HG03095 (cell line): ENCODE measurements around the gene COL5A1.
"Not testable (repeated sequence)": the region's sequence is repeated elsewhere in the genome, so short reads cannot be mapped to it uniquely, and the experiment has no call there.

Source experiments
- ATAC-seq: cut with Tn5 transposase; IDR thresholded peaks from one replicate; pipeline ENCODE4 v1.9.1; 2021; ENCODE audit warnings: moderate library complexity; ENCODE audit not compliant: unreplicated experiment

The COL5A1 gene

GRCh38 chr9:134655586-134656333 is 14.2 kb downstream of the COL5A1 start:
- no peak for ATAC-seq

- ATAC-seq, result no peak
Measured at GRCh38 chr9:134656334-134657006, 14.9 kb downstream of the COL5A1 start.

- no peak for ATAC-seq
Measured at GRCh38 chr9:134657666-134658377, 16.2 kb downstream of the COL5A1 start.

- ATAC-seq, result no peak
Measured at GRCh38 chr9:134658378-134658955, 16.9 kb downstream of the COL5A1 start.

- ATAC-seq, result no peak
Measured at GRCh38 chr9:134659688-134660131, 18.1 kb downstream of the COL5A1 start.

GRCh38 chr9:134660407-134660806 is 18.8 kb downstream of the COL5A1 start:
- ATAC-seq, result no peak

GRCh38 chr9:134661299-134661698 is 19.7 kb downstream of the COL5A1 start:
- no peak for ATAC-seq

- no peak for ATAC-seq
Measured at GRCh38 chr9:134661791-134662142, 20.2 kb downstream of the COL5A1 start.

GRCh38 chr9:134662143-134662876 is 20.7 kb downstream of the COL5A1 start:
- no peak for ATAC-seq

- ATAC-seq, result no peak
Measured at GRCh38 chr9:134663084-134663483, 21.5 kb downstream of the COL5A1 start.

GRCh38 chr9:134663753-134664415 is 22.3 kb downstream of the COL5A1 start:
- ATAC-seq, result no peak

GRCh38 chr9:134664446-134664845 is 22.8 kb downstream of the COL5A1 start:
- ATAC-seq, result no peak

GRCh38 chr9:134666208-134666607 is 24.6 kb downstream of the COL5A1 start:
- no peak for ATAC-seq

- no peak for ATAC-seq
Measured at GRCh38 chr9:134666831-134667230, 25.2 kb downstream of the COL5A1 start.

GRCh38 chr9:134668977-134669376 is 27.4 kb downstream of the COL5A1 start:
- not testable (repeated sequence) for ATAC-seq

- ATAC-seq, result no peak
Measured at GRCh38 chr9:134669399-134669955, 27.9 kb downstream of the COL5A1 start.

- no peak for ATAC-seq
Measured at GRCh38 chr9:134670042-134670525, 28.5 kb downstream of the COL5A1 start.

- ATAC-seq, result no peak
Measured at GRCh38 chr9:134670851-134671281, 29.3 kb downstream of the COL5A1 start.

GRCh38 chr9:134671341-134672113 is 29.9 kb downstream of the COL5A1 start:
- no peak for ATAC-seq
